PC-9 (cell line): ENCODE data around the gene DCP2. TPM values are rescaled to one million over a fixed set of nuclear protein-coding genes. Genes with fewer than 3 reads are reported as not detected.

Source experiments
- BruUV-seq: library from RNA; stranded (reverse); fragments of 400-500 nt; replicated peaks from 2 replicates; lab custom pipeline; 2021; lab: Mats Ljungman, UMichigan
- CTCF ChIA-PET: fragments of 300-600 bp; sonication (Branson Sonifier 250); formaldehyde crosslinking; loops from one replicate; lab custom pipeline; 2022; ENCODE audit warnings: antibody characterized with exemption; lab: Charles Lee
- POLR2A ChIA-PET: fragments of 300-600 bp; sonication (Branson Sonifier 250); formaldehyde crosslinking; loops from one replicate; lab custom pipeline; 2022; ENCODE audit warnings: antibody characterized with exemption; ENCODE audit not compliant: unreplicated experiment; lab: Charles Lee
- DNase-seq, 2 experiments: peaks; one replicate each; pipeline versions ENCODE4 v3.0.0 to v3.0.0-alpha.2; 2015 to 2022; ENCODE audit warnings: mixed read lengths in 1 of 2
- H2AFZ ChIP-seq: fragments of 200-600 bp; sonication (generic); 2 replicates; pipeline ENCODE4 v1.8.1; 2017; ENCODE audit warnings: antibody characterized with exemption
- H3F3A ChIP-seq: fragments of 200-600 bp; sonication (generic); 2 replicates; pipeline ENCODE4 v1.8.1; 2017; ENCODE audit warnings: antibody characterized with exemption, mild to moderate bottlenecking, low read depth; ENCODE audit not compliant: insufficient read depth
- H3K27ac ChIP-seq: fragments of 200-600 bp; sonication (generic); 2 replicates; pipeline ENCODE4 v1.6.1; 2016; ENCODE audit warnings: mixed run types
- H3K27me3 ChIP-seq: fragments of 200-600 bp; sonication (generic); 2 replicates; pipeline ENCODE4 v1.6.1; 2016; ENCODE audit warnings: low read depth, mixed run types; ENCODE audit not compliant: insufficient read depth
- H3K36me3 ChIP-seq: fragments of 200-600 bp; sonication (generic); 2 replicates; pipeline ENCODE4 v1.6.1; 2016; ENCODE audit warnings: low read depth, mixed run types
- H3K4me1 ChIP-seq: fragments of 200-600 bp; sonication (generic); replicated peaks from 2 replicates; pipeline ENCODE4 v1.6.1; 2016; ENCODE audit warnings: mixed run types; ENCODE audit not compliant: insufficient read depth
- H3K4me2 ChIP-seq: fragments of 200-600 bp; sonication (generic); 2 replicates; pipeline ENCODE4 v1.6.1; 2017; ENCODE audit warnings: mixed run types
- H3K4me3 ChIP-seq: fragments of 200-600 bp; sonication (generic); 2 replicates; pipeline ENCODE4 v1.6.1; 2016; ENCODE audit warnings: mixed run types
- H3K79me2 ChIP-seq: fragments of 200-600 bp; sonication (generic); 2 replicates; pipeline ENCODE4 v1.6.1; 2017; ENCODE audit warnings: low read depth, mixed run types
- H3K9me2 ChIP-seq: fragments of 200-600 bp; sonication (generic); 2 replicates; pipeline ENCODE4 v1.8.1; 2017; ENCODE audit warnings: mild to moderate bottlenecking; ENCODE audit not compliant: insufficient read depth
- H3K9me3 ChIP-seq: fragments of 200-600 bp; sonication (generic); 2 replicates; pipeline ENCODE4 v1.8.1; 2016; ENCODE audit warnings: low read depth; ENCODE audit not compliant: insufficient read depth
- H4K20me1 ChIP-seq: fragments of 200-600 bp; sonication (generic); 2 replicates; pipeline ENCODE4 v1.8.1; 2017; ENCODE audit not compliant: insufficient read depth
- EZH2 ChIP-seq: fragments of 200-600 bp; sonication (generic); IDR thresholded peaks from 2 replicates; pipeline ENCODE4 v1.8.0; 2017; ENCODE audit warnings: antibody characterized with exemption, low read depth
- intact Hi-C: fragments of 100-400 bp; cut with micrococcal nuclease; formaldehyde crosslinking; loops from one replicate; pipeline ENCODE4 v1.10.0; 2022; ENCODE audit not compliant: unreplicated experiment
- total RNA-seq: library from RNA; stranded (reverse); gene quantifications from 2 replicates; pipeline ENCODE4 v1.2.3, GENCODE V29; 2021
- TF ChIP-seq, protein P1 (sequence below): fragments of 200-600 bp; sonication (generic); conservative IDR thresholded peaks from 2 replicates; pipeline ENCODE4 v1.6.1; 2017; ENCODE audit warnings: mixed run types, antibody characterized with exemption, mild to moderate bottlenecking, moderate library complexity

Gene DCP2
- total RNA-seq, 1 experiment from 2014 or later: 45.6 TPM

DNA sequence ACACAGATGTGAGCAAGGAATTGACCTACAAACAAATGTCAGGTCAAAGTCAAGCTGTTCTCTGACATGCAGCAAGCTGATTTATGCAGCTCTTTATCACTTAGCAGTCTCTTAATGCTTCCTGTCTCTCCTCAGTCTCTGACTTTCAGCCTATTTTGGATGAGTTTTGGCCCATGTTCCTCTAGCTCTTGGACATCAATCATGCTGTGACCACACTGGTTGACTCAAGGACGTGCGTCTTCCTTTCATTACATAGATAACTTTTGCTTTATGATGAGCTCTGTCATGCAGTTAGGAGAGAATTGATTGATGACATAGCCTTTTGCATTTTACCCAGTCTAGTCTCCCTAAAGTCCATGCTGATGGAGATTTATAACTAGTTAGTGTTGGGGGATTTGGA lies 45.1 kb upstream of the DCP2 start:
- no peak overlapping the region for H3K27ac ChIP-seq
- 0 out of 2 replicates have a peak, but pooled peaks cover 5% of the 10 kb centered on the region for H3K4me1 ChIP-seq
- H3K36me3 ChIP-seq: no peaks in the 10 kb centered on the region
- H3K27me3 ChIP-seq: no peaks in the 10 kb centered on the region
- H3K4me3 ChIP-seq: no peak overlapping the region
- TF ChIP-seq, protein P1, sequence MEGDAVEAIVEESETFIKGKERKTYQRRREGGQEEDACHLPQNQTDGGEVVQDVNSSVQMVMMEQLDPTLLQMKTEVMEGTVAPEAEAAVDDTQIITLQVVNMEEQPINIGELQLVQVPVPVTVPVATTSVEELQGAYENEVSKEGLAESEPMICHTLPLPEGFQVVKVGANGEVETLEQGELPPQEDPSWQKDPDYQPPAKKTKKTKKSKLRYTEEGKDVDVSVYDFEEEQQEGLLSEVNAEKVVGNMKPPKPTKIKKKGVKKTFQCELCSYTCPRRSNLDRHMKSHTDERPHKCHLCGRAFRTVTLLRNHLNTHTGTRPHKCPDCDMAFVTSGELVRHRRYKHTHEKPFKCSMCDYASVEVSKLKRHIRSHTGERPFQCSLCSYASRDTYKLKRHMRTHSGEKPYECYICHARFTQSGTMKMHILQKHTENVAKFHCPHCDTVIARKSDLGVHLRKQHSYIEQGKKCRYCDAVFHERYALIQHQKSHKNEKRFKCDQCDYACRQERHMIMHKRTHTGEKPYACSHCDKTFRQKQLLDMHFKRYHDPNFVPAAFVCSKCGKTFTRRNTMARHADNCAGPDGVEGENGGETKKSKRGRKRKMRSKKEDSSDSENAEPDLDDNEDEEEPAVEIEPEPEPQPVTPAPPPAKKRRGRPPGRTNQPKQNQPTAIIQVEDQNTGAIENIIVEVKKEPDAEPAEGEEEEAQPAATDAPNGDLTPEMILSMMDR: no peak
- no peak for TF ChIP-seq EZH2
- H3K9me2 ChIP-seq: no peaks in the 10 kb centered on the region
- no peak for DNase-seq
- no peaks in the 10 kb centered on the region for H3K79me2 ChIP-seq
- intact Hi-C loops: no loop called here
- H3K4me2 ChIP-seq: no peak overlapping the region
- H2AFZ ChIP-seq: no peak overlapping the region
- H3F3A ChIP-seq: peaks cover 3% of the 10 kb centered on the region; the same call in 1 of the 2 replicates
- no peaks in the 10 kb centered on the region for H3K9me3 ChIP-seq
- no TSS peak for BruUV-seq
- ChIA-PET POLR2A (no interaction called here), CTCF (no interaction called here)
- H4K20me1 ChIP-seq: no peaks in the 10 kb centered on the region

DNA sequence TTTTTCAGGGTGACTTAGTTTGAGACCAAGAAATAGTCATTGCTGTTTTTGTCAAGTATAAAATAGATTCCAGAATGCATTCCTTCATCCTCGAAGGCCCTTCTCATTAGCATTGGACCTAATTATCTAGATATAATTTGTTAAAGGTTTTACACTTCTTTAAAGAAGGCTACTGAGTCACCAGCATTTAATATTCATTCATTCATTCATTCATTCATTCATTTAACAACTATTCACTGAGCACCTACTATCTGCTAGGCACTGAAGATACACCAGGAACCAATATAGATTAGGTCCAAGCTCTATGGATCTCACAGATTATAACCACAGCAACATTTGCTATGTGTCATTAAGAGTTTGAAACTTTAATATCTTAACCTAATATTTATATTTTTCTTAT lies 43.5 kb upstream of the DCP2 start:
- 0 out of 2 replicates have a peak, but pooled peaks cover 5% of the 10 kb centered on the region for H3K4me1 ChIP-seq
- TF ChIP-seq, protein P1: no peak
- no peak for TF ChIP-seq EZH2
- no peaks in the 10 kb centered on the region for H3K9me3 ChIP-seq
- no peaks in the 10 kb centered on the region for H3K27me3 ChIP-seq
- H3K4me2 ChIP-seq: no peak overlapping the region
- H3K79me2 ChIP-seq: no peaks in the 10 kb centered on the region
- CTCF ChIA-PET: no interaction called here
- no peak for DNase-seq
- no peaks in the 10 kb centered on the region for H3K36me3 ChIP-seq
- no peaks in the 10 kb centered on the region for H3F3A ChIP-seq
- intact Hi-C loops: no loop called here
- no peak overlapping the region for H2AFZ ChIP-seq
- BruUV-seq: no TSS peak
- H3K4me3 ChIP-seq: no peak overlapping the region
- H4K20me1 ChIP-seq: no peaks in the 10 kb centered on the region
- POLR2A ChIA-PET: no interaction called here
- no peaks in the 10 kb centered on the region for H3K9me2 ChIP-seq
- no peak overlapping the region for H3K27ac ChIP-seq

DNA sequence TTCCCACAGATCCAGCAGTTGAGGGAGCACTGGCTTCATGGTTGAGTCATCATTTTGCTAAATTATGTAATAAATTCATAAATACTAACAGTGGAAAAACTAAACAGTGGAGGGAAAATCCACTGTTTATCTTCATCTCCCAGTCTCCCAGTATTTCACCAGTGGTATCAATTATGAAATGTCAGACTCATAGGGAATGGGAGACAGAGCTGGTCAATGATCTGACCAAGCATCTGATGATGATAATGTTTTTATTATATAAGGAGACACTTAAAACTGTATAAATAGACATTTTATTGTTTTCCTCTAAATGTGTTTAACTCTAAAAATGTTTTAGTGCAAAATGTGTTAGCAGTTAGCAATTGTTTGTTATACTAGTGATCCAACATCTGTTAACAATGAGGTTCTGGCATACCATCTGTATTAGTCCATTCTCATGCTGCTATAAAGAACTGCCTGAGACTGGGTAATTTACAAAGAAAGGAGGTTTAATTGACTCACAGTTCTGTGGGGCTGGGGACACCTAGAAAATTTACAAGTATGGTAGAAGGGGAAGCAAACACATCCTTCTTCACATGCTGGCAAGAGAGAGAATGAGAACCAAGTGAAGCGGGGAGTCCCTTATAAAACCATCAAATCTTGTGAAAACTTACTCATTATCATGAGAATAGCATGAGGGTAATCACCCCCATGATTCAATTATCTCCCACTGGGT lies 42.8 kb upstream of the DCP2 start:
- H3F3A ChIP-seq: no peaks in the 10 kb centered on the region
- no peaks in the 10 kb centered on the region for H3K36me3 ChIP-seq
- TF ChIP-seq, protein P1: no peak
- TF ChIP-seq EZH2: no peak
- H3K79me2 ChIP-seq: no peaks in the 10 kb centered on the region
- H3K9me3 ChIP-seq: no peaks in the 10 kb centered on the region
- no peak overlapping the region for H2AFZ ChIP-seq
- no peaks in the 10 kb centered on the region for H3K27me3 ChIP-seq
- 0 out of 2 replicates have a peak, but pooled peaks cover 5% of the 10 kb centered on the region for H3K4me1 ChIP-seq
- BruUV-seq: no TSS peak
- H3K4me2 ChIP-seq: no peak overlapping the region
- intact Hi-C loops: no loop called here
- no peak for DNase-seq
- H4K20me1 ChIP-seq: no peaks in the 10 kb centered on the region
- H3K4me3 ChIP-seq: no peak overlapping the region
- ChIA-PET CTCF (no interaction called here), POLR2A (no interaction called here)
- H3K9me2 ChIP-seq: no peaks in the 10 kb centered on the region
- H3K27ac ChIP-seq: no peak overlapping the region
